NCI-H69 (cell line): Measurements from ENCODE around the gene EXOSC2.
A peak's percentile ranks its signal among the peaks of the same experiment; 100 is the strongest.
"Not testable (repeated sequence)": the region's sequence is repeated elsewhere in the genome, so short reads cannot be mapped to it uniquely, and the experiment has no call there.

Experiments used
- DNase-seq: peaks from one replicate; lab custom pipeline; 2025; lab: John Stamatoyannopoulos, UW

EXOSC2 gene

DNA sequence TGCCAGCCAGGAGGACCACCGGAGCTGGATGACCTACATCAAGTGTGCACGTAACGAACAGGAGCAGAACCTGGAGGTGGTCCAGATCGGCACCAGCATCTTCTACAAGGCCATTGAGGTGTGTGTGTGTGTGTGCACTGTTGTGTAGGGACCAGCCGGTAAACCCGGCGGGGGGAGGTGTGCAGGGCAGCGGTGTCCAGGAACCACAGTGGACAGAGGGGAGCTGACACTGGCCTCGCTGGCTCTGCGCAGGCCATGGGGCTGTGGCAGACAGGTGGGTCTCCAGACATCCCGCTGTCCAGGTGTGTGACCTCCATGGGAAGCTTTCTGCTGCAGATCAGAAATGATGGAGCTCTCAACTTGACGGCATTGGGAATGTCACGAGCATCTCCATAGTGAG, 25.4 kb upstream of the EXOSC2 start:
- no peak for DNase-seq

DNA sequence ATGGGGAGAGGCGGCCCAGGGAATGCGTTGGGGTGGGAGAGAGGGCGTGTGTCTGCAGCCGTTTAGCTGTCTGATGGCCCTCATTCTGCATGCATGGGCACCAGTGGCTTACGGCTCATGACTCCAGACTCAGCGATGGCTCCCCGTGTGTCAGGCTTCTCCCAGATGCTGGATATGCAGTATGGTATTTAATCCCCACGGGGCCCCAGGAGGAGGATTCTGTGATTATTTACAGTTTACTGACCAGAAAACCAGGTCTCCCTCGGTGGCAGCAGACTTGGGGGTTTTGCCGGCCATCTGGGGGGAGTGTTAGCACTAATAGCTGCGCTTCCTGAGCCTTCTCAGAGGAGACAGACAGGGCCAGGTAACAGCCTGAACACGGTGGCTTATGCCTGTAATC, 24.9 kb upstream of the EXOSC2 start:
- DNase-seq, result no peak

DNA sequence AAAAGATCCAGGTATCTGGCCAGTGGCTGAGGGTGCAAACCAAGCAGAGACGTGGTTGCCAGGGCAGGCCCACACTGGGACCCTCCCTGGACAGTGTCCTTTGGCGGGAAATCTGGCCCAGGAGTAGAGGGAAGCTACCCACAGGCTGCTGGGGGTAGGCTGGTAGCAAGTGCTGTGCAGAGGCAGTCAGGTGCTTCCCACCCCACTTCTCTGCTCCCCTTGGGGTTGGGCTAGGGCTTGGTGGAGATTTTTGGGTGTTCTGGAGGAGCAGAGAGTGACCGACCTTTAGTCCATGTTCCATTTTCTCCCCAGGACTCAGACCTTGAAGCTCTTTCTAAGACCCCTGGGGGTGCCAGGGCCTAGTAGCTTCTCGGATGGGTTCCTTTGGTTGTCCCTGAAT, 23.6 kb upstream of the EXOSC2 start:
- no peak for DNase-seq

DNA sequence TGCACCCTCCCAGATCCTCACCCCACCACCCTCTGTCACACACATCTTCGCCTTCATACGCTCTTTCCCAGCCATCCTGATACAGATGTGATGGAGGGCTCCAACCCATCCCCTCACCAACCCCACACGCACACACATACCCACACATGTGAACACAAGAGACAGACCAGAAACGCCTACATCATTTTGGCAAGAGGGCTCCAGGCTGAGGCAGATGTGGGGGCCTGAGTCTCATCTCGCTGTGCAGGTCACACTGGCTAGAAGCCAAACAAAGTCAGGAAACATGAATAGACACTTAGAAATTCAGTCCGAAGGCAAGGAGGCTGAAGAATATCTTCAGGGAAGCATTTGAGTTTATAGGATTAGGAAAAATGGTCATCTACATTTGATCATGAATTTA, 22.9 kb upstream of the EXOSC2 start:
- no peak for DNase-seq

DNA sequence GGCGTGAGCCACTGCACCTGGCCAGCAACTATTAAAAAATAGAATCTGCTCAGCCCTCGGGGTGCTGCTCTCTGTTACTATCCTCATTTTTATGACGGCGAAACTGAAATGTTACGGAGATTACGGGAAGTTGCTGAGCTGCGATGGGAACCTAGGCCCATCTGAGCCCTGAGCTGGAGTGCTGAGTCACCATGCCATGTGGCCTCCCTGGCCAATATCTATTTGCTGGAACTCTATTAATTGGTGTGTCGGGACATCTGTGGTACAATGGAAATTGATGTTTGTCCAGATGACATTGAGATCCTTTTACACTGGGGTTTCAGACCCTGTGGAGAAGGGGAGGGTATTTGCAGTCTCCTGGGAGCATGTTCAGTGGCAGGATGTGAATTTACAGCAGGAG, 21.1 kb upstream of the EXOSC2 start:
- DNase-seq, result peak; percentile 59

DNA sequence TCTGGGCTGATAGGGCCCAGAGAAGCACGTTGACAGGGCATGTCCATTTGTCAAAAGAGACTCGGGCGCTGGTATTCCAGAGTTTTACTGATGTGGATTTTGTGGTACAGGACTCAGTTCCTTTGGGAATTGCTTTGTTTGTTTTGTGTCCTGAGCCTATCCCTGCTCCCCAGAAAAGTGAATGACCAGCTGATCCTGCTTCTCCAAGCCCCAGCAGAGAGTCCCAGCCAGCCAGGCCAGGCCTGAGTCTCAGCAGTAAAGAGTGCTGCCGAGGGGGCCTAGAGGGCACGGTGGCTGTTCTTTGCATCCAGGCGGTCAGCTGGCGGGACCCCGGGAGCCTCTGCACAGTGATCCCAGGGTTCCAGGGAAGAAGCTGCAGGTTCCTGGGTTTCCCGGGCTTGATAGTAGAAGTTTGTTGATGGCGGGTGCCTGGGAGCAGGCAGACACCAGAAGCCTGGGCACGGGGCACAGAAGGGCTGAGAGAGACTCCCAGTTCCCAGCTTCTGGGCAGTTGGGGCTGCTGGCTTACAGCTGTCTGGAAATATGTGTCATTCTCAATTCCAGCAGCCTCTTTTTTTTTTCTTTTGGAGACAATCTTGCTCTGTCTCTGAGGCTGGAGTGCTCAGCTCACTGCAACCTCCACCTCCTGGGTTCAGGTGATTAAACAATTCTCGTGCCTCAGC, 20.5 kb upstream of the EXOSC2 start:
- DNase-seq, result peak; percentile 57

DNA sequence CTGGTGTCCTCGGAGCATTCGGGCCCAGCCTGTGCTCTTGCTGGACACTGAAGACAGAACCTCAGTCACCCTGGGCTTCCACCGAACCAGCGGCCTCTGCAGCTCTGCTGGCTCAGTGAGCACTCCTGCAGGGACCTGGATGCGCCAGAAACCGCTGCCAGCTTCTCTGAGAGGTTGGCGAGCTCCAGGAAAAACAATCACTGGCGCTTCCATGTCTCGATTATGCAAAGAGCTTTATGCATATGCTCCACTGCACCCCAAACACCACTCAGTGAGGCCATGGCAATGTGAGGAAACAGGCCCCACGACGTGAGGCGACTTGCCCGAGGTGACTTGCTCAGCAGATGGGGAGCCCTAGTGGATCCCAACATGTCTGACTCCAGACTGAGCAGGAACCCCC, 18.2 kb upstream of the EXOSC2 start:
- no peak for DNase-seq

DNA sequence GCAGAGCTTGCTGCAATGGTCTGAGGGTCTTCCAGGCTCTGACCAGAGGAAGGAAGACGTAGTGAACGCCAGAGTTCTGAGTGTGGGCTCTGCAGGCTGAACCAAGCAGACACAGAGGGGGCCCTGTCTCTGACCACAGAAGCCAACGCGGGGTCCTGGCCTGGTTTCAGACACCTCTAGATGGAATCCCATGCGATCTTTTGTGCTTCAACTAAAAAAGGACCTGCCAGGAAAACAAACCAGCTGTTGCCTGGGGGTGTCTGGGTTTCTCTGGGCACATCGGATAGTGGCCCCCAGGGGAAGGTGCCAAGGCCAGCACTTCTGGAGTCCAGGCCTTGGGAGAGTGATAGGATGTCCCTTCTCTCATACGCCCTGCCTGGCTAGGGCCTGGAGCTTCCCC, 16.3 kb upstream of the EXOSC2 start:
- DNase-seq, result no peak

DNA sequence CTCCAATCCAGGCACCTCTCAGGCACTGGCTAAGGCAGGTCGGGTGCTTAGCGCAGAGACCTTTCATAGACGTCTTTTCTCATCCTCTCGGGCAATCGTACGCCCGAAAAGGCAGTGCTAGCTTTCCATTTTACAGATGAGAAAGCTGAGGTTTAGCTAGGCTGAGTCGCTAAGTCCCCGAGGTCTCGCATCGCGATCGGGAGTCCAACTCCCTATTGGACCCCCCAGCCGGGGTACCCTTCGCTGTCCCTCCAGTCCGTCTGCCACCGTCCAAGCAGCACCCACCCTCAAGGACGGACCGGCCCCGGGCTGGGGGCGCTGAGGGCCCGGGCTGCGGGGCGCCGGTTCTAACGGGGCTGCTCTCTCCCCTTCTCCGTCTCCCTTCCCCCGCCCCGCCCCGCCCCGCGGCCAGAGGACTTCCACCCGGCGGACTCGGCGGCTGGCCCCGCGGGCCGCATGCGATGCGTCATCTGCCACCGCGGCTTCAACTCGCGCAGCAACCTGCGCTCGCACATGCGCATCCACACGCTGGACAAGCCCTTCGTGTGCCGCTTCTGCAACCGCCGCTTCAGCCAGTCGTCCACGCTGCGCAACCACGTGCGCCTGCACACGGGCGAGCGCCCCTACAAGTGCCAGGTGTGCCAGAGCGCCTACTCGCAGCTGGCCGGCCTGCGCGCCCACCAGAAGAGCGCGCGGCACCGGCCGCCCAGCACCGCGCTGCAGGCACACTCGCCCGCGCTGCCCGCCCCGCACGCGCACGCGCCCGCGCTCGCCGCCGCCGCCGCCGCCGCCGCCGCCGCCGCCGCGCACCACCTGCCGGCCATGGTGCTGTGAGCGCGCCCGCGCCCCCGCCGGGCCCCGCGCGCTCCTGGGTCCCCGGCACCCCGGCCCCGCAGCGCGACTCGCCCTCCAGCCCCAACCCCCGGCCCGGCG, 12.5 kb upstream of the EXOSC2 start:
- DNase-seq, result peak; percentile 93

DNA sequence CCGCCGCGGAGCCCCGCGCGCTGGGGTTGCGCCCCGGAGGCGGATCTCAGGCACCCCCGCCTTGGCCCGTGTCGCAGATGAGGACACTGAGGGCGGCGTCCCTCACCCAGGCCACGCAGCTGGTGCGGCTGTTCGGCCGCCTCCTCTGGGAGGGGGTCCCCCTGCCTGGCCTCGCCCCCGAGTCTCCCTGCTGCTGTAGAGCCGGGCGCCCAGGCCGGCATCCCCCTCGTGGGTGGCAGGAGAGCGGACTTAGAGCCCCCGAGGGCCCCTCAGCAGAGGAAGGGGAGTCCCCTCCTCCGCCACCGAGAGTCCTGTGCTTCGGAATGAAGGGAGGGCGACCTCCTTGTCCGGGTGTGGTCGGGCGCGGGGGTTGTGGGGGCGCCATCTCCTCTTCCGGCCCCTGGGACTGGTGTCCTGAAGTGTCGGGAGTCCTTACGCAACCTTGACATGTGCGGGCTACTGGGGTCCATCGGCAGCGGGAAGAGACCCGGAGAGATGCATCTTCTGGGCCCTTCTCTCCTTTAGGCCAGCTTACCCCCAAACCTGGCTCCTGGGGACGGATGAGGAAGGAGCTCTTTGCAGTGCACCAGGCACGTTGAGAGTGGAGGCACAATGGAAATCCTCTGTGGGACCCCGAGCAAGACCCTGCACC, 11.7 kb upstream of the EXOSC2 start:
- peak; percentile 77 for DNase-seq

DNA sequence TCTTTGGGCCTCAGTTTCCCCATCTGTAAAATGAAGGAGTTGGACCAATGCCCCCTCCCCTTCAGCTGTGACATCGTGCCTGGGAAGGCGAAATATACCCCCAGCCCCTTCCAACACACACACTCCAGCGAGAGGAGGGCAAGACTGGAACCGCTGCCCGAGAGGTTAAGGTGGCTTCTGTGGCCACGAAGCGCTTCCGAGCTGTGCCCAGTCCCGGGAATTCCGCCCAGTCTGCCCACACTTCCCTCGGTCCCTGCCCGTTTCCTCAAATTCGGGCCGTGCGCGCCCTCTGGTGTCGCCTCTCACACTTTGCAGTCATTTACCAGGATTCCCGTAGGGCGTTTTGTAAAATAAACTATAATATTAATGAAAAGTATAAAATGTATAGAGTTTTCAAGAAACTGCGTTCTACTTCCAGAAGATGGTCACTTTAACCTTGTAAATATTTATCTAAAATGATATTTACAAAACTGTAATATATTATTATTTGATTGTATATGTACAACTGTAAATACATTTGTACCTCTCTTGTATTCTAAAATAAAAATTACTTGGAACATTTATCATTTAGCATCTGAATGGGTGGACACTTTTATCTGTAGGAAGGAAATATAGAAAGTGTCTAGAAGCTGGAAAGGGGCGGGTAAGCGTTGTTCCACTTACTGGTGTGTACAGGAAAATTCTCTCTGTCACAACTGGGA, 11.0 kb upstream of the EXOSC2 start:
- DNase-seq, result peak; percentile 92

DNA sequence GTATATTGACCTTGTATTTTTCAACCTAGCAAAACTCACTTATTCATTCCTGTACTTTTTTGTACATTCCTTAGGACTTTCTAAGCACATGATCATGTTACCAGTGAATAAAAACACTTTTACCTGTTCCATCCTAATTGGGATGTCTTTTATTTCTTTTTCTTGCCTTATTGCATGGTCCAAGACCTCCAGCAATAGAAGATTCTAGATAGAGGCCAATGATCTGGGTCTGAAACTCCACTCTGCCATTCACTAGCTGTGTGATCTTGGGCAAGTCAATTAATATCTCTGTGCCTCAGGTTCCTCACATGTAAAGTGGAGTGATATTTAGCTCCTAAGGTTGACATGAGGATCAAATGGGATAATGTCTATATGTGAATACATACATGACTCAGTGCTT, 8.5 kb upstream of the EXOSC2 start:
- no peak for DNase-seq

DNA sequence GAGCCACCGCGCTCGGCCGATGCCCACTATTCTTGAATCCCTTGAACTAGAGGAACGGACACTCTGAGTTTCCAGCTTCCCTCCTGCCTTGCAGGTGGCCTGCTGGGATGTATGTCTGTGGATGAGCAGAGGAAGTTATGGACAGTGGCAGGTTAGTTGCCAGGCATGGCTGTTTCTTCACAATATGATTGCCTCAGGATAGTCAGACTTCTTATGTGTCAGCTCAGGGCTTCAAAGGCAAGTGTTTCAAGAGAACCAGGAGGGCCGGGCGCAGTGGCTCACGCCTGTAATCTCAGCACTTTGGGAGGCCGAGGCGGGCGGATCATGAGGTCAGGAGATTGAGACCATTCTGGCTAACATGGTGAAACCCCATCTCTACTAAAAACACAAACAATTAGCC, 7.6 kb upstream of the EXOSC2 start:
- DNase-seq, result not testable (repeated sequence)

DNA sequence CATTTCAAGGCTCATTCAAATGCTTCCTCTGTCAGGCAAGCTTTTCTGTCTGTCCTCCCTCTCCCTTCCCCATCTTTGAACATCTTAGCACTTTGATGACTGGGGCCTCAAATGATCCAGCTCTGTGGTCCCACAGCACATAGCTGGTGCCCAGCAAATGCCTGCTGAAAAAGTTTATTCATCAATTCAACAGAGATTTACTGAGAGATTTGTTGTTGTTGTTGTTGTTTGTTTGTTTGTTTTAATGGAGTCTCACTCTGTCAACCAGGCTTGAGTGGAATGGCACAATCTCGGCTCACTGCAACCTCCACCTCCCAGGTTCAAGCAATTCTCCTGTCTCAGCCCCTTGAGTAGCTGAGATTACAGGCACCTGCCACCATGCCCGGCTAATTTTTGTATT, 6.0 kb upstream of the EXOSC2 start:
- no peak for DNase-seq

DNA sequence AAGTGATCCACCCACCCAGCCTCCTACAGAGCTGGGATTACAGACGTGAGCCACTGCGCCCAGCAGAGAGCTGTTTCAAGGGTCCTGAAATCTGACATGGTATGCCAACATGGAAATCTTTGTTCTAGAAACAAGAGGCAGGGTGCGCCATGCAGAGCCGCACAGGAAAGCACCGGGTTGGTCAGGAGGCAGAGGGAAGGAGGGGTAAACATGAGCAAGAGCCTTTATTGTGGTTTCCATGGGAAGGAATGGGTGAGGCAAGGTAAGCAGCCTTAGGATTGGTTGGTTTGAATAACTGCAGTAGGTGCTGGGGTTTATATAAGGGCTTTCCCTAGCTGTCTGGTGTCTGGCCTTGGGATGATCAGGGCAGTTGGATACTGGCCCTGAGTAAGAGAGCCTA, 5.5 kb upstream of the EXOSC2 start:
- DNase-seq, result no peak

DNA sequence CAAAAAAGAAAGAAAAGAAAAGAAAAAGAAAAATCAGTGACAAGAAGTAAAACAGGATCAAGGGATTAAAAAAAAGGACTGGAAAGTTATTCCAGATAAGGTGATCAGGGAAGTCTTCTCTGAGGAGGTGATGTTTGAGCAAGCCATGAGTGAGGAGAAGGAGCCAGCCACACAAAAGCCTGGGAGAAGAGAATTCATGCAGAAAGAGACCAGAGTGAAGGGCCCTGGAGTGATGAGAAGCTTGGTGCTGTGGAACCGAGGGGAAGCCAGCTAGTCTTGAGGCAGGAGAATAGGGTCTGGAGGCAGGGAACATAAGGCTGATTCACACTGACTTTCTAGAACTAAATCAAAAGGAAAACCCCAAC, 4.0 kb upstream of the EXOSC2 start:
- DNase-seq, result no peak

DNA sequence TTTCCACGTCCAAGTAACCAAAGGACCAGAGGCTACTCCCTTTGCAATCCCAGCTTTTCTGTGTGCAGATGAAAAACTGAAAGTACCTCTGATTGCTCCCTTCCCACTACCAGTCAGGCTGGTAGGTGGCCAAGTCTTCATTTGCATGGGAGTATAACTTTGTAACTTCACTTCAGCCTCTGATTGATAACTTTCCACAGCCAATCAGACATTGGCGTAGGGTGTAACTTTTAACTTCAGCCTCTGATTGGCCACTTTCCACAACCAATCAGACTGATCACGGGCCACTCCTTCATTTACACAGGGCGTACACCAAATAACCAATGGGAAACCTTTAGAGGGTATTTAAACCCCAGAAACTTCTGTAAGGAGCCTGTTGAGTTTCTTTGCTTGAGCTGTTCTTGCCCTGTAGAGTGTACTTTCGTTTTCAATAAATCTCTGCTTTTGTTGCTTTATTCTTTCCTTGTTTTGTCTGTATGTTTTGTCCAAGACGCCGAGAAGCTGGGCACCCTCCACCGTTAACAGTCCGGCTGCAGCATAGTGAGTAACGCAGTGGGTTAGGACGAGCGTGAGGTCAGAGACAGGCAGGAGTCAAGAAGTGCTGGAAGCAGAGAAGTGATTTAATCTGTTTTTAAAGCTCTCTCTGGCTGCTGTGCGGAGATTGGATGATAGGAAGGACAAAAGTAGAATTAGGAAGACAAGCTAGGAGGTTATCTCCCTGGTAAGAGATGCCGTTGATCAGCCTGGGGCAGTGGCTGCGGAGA, 3.5 kb upstream of the EXOSC2 start:
- peak; percentile 94 for DNase-seq

DNA sequence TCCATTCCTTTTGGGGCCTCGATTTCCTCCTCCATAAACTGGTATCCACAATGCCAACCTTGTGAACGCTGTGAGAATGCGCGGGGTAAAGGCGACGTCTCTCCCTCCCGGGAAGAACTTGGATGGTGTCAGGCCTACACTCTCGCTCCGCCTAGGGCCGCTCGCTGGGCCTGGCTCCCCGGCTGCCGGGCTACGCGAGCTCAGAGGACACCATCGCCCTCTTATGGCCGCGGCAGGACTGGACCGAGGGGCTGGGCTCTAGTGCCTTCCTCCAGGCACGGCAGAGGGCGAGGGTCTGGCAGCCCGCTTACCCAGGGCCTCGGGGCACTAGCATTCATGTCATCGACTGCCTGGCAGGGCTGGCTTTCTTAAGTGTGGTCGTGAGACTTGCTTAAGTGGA, 1.3 kb upstream of the EXOSC2 start:
- no peak for DNase-seq

DNA sequence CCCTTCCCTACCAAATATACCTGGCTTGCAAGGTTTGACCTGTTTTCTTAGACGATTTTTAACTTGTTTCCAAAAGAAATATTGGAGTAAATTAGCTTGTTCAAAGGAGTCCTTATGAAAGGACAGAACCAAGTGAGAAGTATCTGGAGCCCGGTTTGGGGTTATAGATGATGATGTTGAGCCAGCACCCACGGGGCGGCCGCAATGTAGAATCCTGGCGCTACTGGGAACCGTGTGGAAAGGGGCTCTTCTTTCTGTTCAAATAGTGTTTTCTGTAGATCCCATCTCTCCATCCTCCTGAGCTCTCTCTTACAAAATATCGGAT, 517 bp upstream of the EXOSC2 start:
- no peak for DNase-seq

DNA sequence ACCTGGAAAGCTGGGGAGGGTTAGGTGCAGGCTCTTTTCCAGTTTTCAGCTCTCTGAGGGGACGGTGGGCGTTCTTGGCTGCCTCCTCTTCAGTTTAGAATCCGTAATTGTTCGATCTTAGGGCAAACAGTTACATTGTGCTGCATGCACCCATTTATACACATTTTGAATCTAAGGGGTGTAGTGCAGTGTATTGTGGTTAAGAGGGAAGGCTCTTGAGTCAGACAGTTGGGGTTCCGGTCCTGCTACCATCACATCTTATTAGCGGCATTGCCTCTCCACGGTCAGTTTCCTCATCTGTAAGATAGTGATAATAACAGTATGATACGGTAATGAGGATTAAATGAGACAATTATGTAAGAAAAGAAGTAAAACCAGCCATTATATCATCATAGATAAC, 625 bp downstream of the EXOSC2 start:
- no peak for DNase-seq

DNA sequence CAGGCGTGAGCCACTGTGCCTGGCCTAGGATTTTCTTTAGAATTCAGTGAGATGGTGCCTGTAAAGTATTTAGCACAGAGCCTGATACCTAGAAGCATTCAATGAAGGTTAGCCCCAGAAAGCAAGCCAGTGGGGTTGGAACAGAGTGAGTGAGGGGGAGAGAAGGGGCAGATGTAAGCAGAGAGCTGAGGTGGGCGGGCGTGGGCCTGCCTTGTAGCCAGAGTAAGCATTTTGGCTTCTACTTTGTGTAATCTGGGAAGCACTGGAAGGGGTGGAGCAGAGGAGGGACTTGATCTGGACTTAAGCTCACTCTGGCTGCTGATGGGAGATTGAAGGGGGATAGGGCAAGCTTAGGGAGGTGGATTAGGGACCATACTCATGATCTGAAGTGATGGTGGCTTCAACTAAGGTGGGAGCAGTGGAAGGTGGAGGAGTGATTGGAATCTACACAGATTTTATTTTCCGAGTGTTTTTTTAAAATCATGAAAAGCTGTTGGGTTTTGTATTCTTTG, 2.6 kb downstream of the EXOSC2 start:
- no peak for DNase-seq

DNA sequence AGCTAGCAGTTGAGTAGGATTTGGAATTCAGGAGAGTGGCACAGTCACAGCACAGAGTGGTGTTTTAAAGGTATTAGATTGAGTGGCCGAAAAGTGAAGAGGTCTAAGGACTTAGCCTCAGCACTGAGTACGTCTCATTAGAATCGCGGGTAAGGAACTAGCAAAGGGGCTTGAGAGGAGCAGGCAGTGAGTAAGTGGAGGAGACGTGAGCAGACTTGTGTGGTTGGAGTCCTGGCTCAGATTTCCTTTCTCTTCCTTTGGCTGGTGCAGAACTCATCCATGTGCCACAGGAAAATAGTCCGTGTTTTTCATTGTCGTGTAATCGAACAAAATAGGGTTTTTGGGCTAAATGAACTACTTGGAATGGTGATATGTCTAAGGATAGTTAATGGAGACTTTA, 3.4 kb downstream of the EXOSC2 start:
- DNase-seq, result no peak
